Stimulated activated naive CD8-positive, alpha-beta T cell treated with anti-CD3 and anti-CD28 coated beads, Interleukin-15, amount 100 ng/mL, for 72 hours (primary cell): ENCODE data around the gene HECA.
"Not testable (repeated sequence)": the region's sequence is repeated elsewhere in the genome, so short reads cannot be mapped to it uniquely, and the experiment has no call there.

ENCODE experiments used
- ATAC-seq: fragments of 150-1000 bp; cut with Tn5 transposase; 2 replicates; pipeline ENCODE4 v1.10.0; 2021; ENCODE audit warnings: mild to moderate bottlenecking, moderate library complexity
- DNase-seq, 2 donors: peaks; one replicate each; pipeline ENCODE4 v3.0.0; 2021 to 2022
- H3K27ac Mint-ChIP-seq, 2 donors: one replicate each; pipeline ENCODE4 v1.8.0; 2022; ENCODE audit warnings: mild to moderate bottlenecking in 2 of 2, mixed read lengths in 2 of 2, moderate library complexity in 2 of 2
- H3K27me3 Mint-ChIP-seq: one replicate; pipeline ENCODE4 v1.8.0; 2022; ENCODE audit warnings: mixed read lengths
- H3K4me1 Mint-ChIP-seq: one replicate; pipeline ENCODE4 v1.8.0; 2022; ENCODE audit warnings: mild to moderate bottlenecking, mixed read lengths
- H3K4me3 Mint-ChIP-seq, 2 donors: one replicate each; pipeline ENCODE4 v1.8.0; 2022; ENCODE audit warnings: mild to moderate bottlenecking in 2 of 2, mixed read lengths in 2 of 2, moderate library complexity in 1 of 2
- H3K9me3 Mint-ChIP-seq, 2 donors: one replicate each; pipeline ENCODE4 v1.8.0; 2022; ENCODE audit warnings: mixed read lengths in 2 of 2

Gene HECA

DNA sequence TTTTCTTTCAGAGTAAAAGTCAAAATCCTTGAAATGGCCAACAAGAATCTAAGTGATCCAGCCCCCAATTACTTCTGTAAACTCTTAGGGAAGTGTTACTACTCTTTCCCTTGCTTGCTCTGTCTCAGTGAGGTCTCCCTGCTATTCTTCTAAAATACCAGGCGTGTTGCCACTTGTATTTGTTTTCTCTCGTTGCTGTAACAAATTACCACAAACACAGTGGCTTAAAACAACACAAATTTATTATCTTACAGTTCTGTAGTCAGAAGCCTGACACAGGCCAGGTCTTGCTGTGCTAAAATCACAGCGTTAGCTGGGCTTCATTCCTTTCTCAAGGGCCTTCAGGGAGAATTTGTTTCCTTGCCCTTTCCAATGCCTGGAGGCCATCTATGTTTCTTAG, 59.9 kb downstream of the HECA start:
- Mint-ChIP-seq H3K27ac (no peak overlapping the region), H3K4me3 (no peak overlapping the region), H3K4me1 (peaks cover 6% of the 10 kb centered on the region), H3K27me3 (no peaks in the 10 kb centered on the region), H3K9me3 (peaks cover 0 to 18% of the 10 kb centered on the region in 2 donors)
- ATAC-seq (no peak), DNase-seq (no peak)

DNA sequence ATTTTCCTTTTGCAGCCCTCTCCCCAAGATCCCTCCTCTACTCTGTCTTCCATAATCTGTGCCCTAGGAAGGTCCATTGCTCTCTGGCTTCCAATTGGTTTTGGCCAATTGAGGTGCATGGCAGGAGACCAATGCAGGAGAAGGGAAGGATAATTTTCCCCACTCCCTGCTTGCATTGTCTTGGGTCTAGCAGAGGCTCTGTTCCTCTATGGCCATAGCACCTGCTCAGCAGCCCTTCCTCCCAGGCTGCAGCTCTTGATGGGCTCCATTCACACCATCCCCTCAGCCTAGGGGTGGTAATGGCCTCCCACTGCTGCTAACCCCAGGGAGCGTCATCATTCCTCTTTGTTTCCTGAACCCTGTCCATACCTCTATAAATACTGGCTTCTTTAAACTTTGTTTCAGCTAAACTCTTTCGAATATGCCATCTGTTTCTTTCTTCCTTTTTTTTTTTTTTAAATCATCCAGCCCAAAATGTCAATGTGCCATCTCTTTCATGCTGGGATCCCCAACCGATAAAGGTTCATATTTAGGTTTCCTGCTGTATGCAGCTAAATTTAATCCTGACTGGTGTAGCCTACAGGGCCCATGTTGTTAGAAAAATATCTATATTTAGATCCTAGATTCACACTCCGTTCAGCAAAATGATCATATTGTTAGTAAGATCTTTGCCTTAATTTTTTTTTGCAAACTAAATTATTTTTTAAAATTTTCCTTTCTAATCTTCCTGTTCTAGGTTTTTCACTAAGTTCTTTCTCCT, 63.8 kb downstream of the HECA start:
- ATAC-seq (no peak), DNase-seq (no peak)
- no peak overlapping the region for H3K27ac Mint-ChIP-seq
- no peaks in the 10 kb centered on the region for H3K27me3 Mint-ChIP-seq
- no peak overlapping the region for H3K4me3 Mint-ChIP-seq
- peaks cover 0 to 18% of the 10 kb centered on the region in 2 donors for H3K9me3 Mint-ChIP-seq
- H3K4me1 Mint-ChIP-seq = no peaks in the 10 kb centered on the region

DNA sequence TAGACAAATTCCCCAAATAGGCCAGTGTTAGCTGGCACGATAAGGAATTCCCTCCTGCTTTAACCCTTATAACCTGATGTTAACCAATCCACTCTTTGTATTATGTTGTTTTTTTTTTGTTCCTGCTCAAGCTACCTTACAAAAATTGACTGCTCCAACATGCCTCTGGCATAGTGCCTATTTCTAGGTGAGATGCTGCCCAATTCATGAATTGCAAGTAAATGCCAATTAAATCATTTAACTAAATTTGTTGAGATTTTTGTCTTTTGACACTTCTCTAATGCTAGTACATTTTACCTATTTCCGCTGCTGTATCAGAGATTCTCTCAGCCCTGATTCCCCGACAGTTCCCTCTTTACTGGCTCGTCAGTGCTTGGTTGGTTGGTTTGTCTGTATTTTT, 66.5 kb downstream of the HECA start:
- peaks cover 8 to 10% of the 10 kb centered on the region in 2 donors for H3K9me3 Mint-ChIP-seq
- ATAC-seq (no peak), DNase-seq (no peak)
- peak overlapping the region in 1 of 2 donors; percentile 54 for H3K27ac Mint-ChIP-seq
- no peak overlapping the region for H3K4me3 Mint-ChIP-seq
- no peaks in the 10 kb centered on the region for H3K27me3 Mint-ChIP-seq
- H3K4me1 Mint-ChIP-seq = no peaks in the 10 kb centered on the region

DNA sequence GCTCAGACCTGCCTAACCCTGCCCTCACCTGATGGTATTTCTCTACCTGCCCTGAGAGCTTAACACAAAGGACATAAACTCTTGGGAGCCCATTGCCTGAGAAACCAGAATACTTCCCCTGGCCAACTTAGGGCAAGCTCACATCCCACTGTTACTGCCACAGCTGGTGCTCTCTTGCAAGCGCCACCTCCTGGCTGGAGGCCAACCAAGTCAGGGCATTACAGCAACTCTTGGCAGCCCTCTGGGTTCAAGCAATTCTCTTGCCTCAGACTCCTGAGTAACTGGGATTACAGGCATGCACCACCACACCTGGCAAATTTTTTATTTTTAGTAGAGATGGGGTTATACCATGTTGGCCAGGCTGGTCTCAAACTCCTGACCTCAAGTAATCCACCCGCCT, 70.1 kb downstream of the HECA start:
- no peak for ATAC-seq
- no peak overlapping the region for H3K27ac Mint-ChIP-seq
- H3K27me3 Mint-ChIP-seq = no peaks in the 10 kb centered on the region
- no peak overlapping the region for H3K4me3 Mint-ChIP-seq
- no peak for DNase-seq
- peaks cover 19 to 44% of the 10 kb centered on the region in 2 donors for H3K9me3 Mint-ChIP-seq
- no peaks in the 10 kb centered on the region for H3K4me1 Mint-ChIP-seq

DNA sequence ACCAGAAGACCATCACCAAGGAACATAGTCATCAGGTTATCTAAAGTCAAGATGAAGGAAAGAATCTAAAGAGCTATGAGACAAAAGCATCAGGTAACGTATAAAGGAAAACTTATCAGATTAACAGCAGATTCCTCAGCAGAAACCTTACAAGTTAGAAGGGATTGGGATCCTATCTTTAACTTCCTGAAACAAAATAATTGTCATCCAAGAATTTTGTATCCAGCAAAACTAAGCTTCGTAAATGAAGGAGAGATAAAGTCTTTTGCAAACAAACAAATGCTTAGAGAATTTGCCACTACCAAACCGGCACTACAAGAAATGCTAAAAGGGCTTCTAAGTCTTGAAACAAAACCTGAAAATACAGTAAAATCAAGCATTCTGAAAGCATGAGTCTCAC, 71.0 kb downstream of the HECA start:
- no peaks in the 10 kb centered on the region for H3K4me1 Mint-ChIP-seq
- ATAC-seq (no peak), DNase-seq (no peak)
- H3K27ac Mint-ChIP-seq = no peak overlapping the region
- H3K9me3 Mint-ChIP-seq = peaks cover 19 to 52% of the 10 kb centered on the region in 2 donors
- H3K27me3 Mint-ChIP-seq = no peaks in the 10 kb centered on the region
- H3K4me3 Mint-ChIP-seq = no peak overlapping the region

DNA sequence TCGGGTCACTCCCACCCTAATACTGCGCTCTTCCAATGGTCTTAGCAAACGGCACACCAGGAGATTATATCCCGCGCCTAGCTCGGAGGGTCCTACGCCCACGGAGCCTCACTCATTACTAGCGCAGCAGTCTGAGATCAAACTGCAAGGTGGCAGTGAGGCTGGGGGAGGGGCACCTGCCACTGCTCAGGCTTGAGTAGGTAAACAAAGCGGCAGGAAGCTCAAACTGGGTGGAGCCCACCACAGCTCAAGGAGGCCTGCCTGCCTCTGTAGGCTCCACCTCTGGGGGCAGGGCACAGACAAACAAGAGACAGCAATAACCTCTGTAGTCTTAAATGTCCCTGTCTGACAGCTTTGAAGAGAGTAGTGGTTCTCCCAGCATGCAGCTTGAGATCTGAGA, 75.9 kb downstream of the HECA start:
- not testable (repeated sequence) for H3K4me1 Mint-ChIP-seq, DNase-seq, H3K27me3 Mint-ChIP-seq, ATAC-seq, H3K4me3 Mint-ChIP-seq, H3K27ac Mint-ChIP-seq
- peaks cover 23 to 67% of the 10 kb centered on the region in 2 donors for H3K9me3 Mint-ChIP-seq

DNA sequence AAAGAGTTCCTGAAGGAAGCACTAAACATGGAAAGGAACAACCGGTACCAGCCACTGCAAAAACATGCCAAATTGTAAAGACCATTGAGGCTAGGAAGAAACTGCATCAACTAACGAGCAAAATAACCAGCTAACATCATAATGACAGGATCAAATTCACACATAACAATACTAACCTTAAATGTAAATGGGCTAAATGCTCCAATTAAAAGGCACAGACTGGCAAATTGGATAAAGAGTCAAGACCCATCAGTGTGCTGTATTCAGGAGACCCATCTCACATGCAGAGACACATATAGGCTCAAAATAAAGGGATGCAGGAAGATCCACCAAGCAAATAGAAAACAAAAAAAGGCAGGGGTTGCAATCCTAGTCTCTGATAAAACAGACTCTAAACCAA, 77.6 kb downstream of the HECA start:
- not testable (repeated sequence) for H3K27ac Mint-ChIP-seq, ATAC-seq, H3K4me3 Mint-ChIP-seq, DNase-seq, H3K27me3 Mint-ChIP-seq, H3K4me1 Mint-ChIP-seq
- H3K9me3 Mint-ChIP-seq = peaks cover 20 to 55% of the 10 kb centered on the region in 2 donors

DNA sequence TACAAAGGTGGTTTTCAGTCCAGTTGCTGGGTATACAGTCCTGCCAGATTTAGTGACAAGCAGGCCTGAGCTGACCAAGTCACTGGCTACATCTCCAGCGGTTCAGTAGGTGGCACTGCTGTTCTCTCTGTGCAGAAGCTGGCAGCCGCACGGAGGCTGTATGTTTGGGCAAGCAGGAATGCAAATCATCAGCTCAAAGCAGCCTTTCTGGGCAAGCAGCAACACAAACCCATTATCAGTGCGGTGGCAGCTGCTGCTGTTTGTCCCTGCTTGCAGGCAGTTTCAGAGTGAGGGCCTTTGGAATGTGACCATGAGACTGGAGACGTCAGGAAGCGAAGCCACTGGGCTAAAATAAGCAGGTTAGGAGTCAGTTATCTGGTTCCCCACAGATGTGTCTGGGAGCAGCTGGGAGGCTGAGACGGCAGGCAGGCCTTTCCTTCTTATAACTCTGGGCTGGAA, 84.4 kb downstream of the HECA start:
- no peaks in the 10 kb centered on the region for H3K9me3 Mint-ChIP-seq
- peak overlapping the region in 1 of 2 donors; percentile 94 for H3K27ac Mint-ChIP-seq
- H3K4me3 Mint-ChIP-seq = peak overlapping the region; percentile 59 to 70
- DNase-seq (peak; percentile 64 to 77), ATAC-seq (peak; percentile 100)
- peaks cover 10% of the 10 kb centered on the region for H3K4me1 Mint-ChIP-seq
- no peaks in the 10 kb centered on the region for H3K27me3 Mint-ChIP-seq

DNA sequence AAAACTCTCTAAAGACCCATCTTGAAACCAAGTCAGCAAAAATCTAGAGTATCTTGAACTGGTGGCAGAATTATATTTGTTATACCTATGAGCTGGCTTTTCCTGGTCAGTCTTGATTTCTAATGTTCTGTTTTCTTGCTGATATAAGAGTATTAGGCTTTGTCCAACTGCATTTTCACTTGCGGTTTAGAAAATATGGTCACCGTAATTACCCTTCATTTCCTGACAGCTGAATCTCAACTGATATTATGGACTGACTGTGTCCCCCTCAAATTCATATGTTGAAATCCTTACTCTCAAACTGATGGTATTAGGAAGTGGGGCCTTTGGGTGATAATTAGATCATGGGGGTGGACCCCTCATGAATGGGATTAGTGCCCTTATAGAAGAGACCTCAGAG, 84.9 kb downstream of the HECA start:
- Mint-ChIP-seq H3K27ac (peak overlapping the region in 1 of 2 donors; percentile 94), H3K4me3 (peak overlapping the region; percentile 59 to 70), H3K4me1 (peaks cover 10% of the 10 kb centered on the region), H3K9me3 (no peaks in the 10 kb centered on the region), H3K27me3 (no peaks in the 10 kb centered on the region)
- ATAC-seq = no peak
- DNase-seq = no peak

DNA sequence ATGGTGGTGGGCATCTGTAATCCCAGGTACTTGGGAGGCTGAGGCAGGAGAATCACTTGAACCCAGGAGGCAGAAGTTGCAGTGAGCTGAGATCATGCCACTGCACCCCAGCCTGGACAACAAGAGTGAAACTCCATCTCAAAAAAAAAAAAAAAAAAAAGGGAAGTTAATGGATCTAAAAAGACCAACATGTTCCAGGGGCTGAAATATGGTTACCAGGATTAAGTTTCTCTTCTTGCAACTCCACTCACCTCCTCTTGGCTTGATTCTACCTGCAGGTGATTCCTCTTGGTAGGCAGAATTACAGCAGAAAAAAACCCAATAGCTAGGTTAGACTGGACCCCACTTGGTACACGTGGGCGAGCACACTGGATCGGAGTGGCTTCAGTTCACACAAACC, 93.5 kb downstream of the HECA start:
- not testable (repeated sequence) for DNase-seq, H3K9me3 Mint-ChIP-seq, H3K4me1 Mint-ChIP-seq, ATAC-seq, H3K27me3 Mint-ChIP-seq, H3K4me3 Mint-ChIP-seq, H3K27ac Mint-ChIP-seq
